HepG2 (cell line): ENCODE results near the gene TTLL11. TPM values are rescaled to one million over a fixed set of nuclear protein-coding genes. Genes with fewer than 3 reads are reported as not detected.

Source experiments
- GFI1 ChIP-seq: sonication (generic); formaldehyde crosslinking; IDR thresholded peaks from 2 replicates; pipeline ENCODE4 v1.5.0; 2020; ENCODE audit warnings: missing genetic modification reagents, mild to moderate bottlenecking, borderline replicate concordance
- KDM5A ChIP-seq: fragments of 200-600 bp; sonication (generic); IDR thresholded peaks from 2 replicates; pipeline ENCODE4 v1.7.0; 2018; ENCODE audit warnings: antibody characterized with exemption, mild to moderate bottlenecking, low read length, borderline replicate concordance
- ZNF660 ChIP-seq: sonication (generic); formaldehyde crosslinking; IDR thresholded peaks from 2 replicates; pipeline ENCODE4 v1.5.1; 2020; ENCODE audit warnings: mild to moderate bottlenecking, low read depth, missing genetic modification reagents, borderline replicate concordance
- polyA plus RNA-seq, 8 experiments: library from polyadenylated mRNA; depleted of rRNA in 3 of 8; stranded (reverse) in 7 of 8; unstranded in 1 of 8; fragments of >200 nt; fragmentation: Illumina TruSeq in 4 of 8; extraction: Trizol in 4 of 8; gene quantifications; 2 replicates each; pipeline versions ENCODE4 v1.2.1 to v1.2.3, GENCODE V29; 2011 to 2016; ENCODE audit warnings: low read depth in 4 of 8, missing spikeins in 1 of 8, mixed read lengths in 1 of 8; ENCODE audit not compliant: insufficient read depth in 1 of 8
- total RNA-seq, 5 experiments: library from RNA; depleted of rRNA; stranded (reverse); fragments of >200 nt; fragmentation: Illumina TruSeq; extraction: Trizol; gene quantifications; 2 replicates each; pipeline ENCODE4 v1.2.3, GENCODE V29; 2016; ENCODE audit warnings: low read depth in 1 of 5
- TF ChIP-seq, protein P1 (sequence below), 2 experiments: fragments of 450-650 bp in 1 of 2; sonication (generic) in 1 of 2; formaldehyde crosslinking in 1 of 2; IDR thresholded peaks; 2 replicates each; pipeline versions ENCODE4 v1.6.1 to v1.8.0; 2016 to 2022; ENCODE audit warnings: antibody characterized with exemption in 1 of 2, mild to moderate bottlenecking in 1 of 2, missing genetic modification reagents in 1 of 2
- TF ChIP-seq, protein P2 (sequence below): sonication (generic); formaldehyde crosslinking; IDR thresholded peaks from 2 replicates; pipeline ENCODE4 v1.5.0; 2020; ENCODE audit warnings: mild to moderate bottlenecking, missing genetic modification reagents, borderline replicate concordance
- TF ChIP-seq, protein P3 (sequence below): IDR thresholded peaks from 2 replicates; pipeline ENCODE4 v1.6.1; 2012; ENCODE audit warnings: inconsistent platforms
- TF ChIP-seq, protein P4 (sequence below): sonication (generic); formaldehyde crosslinking; IDR thresholded peaks from 2 replicates; pipeline ENCODE4 v1.8.1; 2023; ENCODE audit warnings: mild to moderate bottlenecking, moderate library complexity, missing genetic modification reagents

The TTLL11 gene
- total and polyA plus RNA-seq, 2 of the 13 experiments (the other 11 are each of a cell fraction or from before 2014, with no cell fraction given): 4.5 to 5.2 TPM

DNA sequence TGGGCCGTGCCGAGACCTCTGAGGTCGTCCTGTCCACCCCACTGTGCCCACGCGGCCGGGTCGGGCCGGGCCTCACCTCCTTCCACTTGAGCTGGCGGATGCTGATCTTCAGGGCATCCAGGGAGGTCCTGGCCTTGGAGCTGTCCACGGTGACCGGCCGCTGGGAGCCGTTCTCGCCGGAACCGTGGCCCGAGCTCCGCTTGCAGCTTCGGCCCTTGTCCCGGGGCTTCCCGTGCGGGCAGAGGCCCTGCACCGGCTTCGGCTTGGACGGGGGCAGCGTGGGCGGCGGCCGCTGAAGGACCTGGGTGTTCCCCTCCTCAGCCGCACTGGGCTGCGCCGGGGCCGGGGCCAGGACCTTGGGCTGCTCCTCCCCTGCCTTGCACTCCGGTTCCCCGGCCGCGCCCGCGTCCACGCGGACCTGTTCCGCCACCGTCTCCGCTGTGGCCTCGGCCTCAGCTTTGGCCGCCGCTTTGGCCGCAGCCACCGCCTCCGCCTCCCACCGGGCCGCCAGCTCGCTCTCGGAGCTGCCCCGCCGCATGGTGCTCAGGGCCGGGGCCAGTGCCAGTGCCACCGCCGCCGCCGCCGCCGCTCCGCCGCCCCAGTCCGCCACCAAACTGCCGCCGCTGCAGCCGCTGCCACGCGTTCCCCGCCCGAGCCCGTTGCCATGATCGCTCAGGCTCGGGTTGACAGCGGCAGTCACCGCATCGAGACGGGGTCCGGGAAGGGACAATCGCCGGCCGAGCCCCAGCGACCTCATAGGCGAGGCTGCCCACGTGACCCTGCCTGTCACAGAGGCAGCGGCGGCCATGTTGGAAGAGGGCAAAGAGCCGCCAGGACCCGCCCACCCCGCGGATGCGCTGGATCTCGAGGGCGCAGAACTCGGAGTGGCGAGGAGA is at the start of gene TTLL11 (continued):
- TF ChIP-seq, protein P1, sequence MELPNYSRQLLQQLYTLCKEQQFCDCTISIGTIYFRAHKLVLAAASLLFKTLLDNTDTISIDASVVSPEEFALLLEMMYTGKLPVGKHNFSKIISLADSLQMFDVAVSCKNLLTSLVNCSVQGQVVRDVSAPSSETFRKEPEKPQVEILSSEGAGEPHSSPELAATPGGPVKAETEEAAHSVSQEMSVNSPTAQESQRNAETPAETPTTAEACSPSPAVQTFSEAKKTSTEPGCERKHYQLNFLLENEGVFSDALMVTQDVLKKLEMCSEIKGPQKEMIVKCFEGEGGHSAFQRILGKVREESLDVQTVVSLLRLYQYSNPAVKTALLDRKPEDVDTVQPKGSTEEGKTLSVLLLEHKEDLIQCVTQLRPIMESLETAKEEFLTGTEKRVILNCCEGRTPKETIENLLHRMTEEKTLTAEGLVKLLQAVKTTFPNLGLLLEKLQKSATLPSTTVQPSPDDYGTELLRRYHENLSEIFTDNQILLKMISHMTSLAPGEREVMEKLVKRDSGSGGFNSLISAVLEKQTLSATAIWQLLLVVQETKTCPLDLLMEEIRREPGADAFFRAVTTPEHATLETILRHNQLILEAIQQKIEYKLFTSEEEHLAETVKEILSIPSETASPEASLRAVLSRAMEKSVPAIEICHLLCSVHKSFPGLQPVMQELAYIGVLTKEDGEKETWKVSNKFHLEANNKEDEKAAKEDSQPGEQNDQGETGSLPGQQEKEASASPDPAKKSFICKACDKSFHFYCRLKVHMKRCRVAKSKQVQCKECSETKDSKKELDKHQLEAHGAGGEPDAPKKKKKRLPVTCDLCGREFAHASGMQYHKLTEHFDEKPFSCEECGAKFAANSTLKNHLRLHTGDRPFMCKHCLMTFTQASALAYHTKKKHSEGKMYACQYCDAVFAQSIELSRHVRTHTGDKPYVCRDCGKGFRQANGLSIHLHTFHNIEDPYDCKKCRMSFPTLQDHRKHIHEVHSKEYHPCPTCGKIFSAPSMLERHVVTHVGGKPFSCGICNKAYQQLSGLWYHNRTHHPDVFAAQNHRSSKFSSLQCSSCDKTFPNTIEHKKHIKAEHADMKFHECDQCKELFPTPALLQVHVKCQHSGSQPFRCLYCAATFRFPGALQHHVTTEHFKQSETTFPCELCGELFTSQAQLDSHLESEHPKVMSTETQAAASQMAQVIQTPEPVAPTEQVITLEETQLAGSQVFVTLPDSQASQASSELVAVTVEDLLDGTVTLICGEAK (IDR thresholded peaks at IDR 0.05): no peak
- TF ChIP-seq, protein P1 (CRISPR knock-in tag; IDR thresholded peaks at IDR 0.05): no peak
- TF ChIP-seq KDM5A (no peak; the same call in 1 of the 2 replicates), ZNF660 (CRISPR knock-in tag) (no peak), GFI1 (CRISPR knock-in tag) (no peak)
- TF ChIP-seq, protein P2, sequence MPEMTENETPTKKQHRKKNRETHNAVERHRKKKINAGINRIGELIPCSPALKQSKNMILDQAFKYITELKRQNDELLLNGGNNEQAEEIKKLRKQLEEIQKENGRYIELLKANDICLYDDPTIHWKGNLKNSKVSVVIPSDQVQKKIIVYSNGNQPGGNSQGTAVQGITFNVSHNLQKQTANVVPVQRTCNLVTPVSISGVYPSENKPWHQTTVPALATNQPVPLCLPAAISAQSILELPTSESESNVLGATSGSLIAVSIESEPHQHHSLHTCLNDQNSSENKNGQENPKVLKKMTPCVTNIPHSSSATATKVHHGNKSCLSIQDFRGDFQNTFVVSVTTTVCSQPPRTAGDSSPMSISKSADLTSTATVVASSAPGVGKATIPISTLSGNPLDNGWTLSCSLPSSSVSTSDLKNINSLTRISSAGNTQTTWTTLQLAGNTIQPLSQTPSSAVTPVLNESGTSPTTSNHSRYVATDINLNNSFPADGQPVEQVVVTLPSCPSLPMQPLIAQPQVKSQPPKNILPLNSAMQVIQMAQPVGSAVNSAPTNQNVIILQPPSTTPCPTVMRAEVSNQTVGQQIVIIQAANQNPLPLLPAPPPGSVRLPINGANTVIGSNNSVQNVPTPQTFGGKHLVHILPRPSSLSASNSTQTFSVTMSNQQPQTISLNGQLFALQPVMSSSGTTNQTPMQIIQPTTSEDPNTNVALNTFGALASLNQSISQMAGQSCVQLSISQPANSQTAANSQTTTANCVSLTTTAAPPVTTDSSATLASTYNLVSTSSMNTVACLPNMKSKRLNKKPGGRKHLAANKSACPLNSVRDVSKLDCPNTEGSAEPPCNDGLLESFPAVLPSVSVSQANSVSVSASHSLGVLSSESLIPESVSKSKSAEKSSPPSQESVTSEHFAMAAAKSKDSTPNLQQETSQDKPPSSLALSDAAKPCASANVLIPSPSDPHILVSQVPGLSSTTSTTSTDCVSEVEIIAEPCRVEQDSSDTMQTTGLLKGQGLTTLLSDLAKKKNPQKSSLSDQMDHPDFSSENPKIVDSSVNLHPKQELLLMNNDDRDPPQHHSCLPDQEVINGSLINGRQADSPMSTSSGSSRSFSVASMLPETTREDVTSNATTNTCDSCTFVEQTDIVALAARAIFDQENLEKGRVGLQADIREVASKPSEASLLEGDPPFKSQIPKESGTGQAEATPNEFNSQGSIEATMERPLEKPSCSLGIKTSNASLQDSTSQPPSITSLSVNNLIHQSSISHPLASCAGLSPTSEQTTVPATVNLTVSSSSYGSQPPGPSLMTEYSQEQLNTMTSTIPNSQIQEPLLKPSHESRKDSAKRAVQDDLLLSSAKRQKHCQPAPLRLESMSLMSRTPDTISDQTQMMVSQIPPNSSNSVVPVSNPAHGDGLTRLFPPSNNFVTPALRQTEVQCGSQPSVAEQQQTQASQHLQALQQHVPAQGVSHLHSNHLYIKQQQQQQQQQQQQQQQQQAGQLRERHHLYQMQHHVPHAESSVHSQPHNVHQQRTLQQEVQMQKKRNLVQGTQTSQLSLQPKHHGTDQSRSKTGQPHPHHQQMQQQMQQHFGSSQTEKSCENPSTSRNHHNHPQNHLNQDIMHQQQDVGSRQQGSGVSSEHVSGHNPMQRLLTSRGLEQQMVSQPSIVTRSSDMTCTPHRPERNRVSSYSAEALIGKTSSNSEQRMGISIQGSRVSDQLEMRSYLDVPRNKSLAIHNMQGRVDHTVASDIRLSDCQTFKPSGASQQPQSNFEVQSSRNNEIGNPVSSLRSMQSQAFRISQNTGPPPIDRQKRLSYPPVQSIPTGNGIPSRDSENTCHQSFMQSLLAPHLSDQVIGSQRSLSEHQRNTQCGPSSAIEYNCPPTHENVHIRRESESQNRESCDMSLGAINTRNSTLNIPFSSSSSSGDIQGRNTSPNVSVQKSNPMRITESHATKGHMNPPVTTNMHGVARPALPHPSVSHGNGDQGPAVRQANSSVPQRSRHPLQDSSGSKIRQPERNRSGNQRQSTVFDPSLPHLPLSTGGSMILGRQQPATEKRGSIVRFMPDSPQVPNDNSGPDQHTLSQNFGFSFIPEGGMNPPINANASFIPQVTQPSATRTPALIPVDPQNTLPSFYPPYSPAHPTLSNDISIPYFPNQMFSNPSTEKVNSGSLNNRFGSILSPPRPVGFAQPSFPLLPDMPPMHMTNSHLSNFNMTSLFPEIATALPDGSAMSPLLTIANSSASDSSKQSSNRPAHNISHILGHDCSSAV (CRISPR knock-in tag): 0 out of 2 replicates have a peak, but pooled peaks have one; percentile 45
- TF ChIP-seq, protein P3, sequence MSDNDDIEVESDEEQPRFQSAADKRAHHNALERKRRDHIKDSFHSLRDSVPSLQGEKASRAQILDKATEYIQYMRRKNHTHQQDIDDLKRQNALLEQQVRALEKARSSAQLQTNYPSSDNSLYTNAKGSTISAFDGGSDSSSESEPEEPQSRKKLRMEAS: peak; percentile 94
- TF ChIP-seq, protein P4, sequence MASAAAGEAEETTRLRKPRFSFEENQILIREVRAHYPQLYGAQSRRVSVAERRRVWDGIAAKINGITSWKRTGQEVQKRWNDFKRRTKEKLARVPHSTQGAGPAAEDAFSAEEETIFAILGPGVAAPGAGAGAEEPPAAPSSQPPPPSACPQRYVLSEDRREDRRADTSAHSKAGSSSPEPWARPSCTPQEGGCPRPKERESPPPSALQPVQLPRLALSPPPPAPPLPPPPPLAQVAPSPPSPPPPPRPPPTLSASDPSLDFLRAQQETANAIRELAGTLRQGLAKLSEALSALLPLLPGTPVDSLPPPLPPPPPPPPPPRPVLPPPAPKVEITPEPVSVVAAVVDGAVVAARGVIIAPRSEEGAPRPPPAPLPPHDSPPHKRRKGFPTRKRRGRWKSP (CRISPR knock-in tag): no peak
